Activated CD4-positive, alpha-beta T cell treated with anti-CD3 and anti-CD28 coated beads, Interleukin-2, amount 10 ng/mL, durations not matched to agents 24 days and 14 days (primary cell): ENCODE results near the gene XXYLT1. TPM values are rescaled to one million over a fixed set of nuclear protein-coding genes. Genes with fewer than 3 reads are reported as not detected.

ENCODE experiments used
- DNase-seq: peaks from one replicate; pipeline ENCODE4 v3.0.0; 2022
- H3K27ac Mint-ChIP-seq: one replicate; pipeline ENCODE4 v1.8.0; 2022; ENCODE audit warnings: mild to moderate bottlenecking, mixed read lengths
- H3K27me3 Mint-ChIP-seq: one replicate; pipeline ENCODE4 v1.8.0; 2022; ENCODE audit warnings: mixed read lengths
- H3K36me3 Mint-ChIP-seq: one replicate; pipeline ENCODE4 v1.8.0; 2022; ENCODE audit warnings: low read depth, mild to moderate bottlenecking, mixed read lengths
- H3K4me1 Mint-ChIP-seq: one replicate; pipeline ENCODE4 v1.8.0; 2021; ENCODE audit warnings: mixed read lengths
- H3K4me3 Mint-ChIP-seq: one replicate; pipeline ENCODE4 v1.8.0; 2022; ENCODE audit warnings: mild to moderate bottlenecking, moderate library complexity, mixed read lengths
- H3K9me3 Mint-ChIP-seq: one replicate; pipeline ENCODE4 v1.8.0; 2021; ENCODE audit warnings: mixed read lengths
- intact Hi-C: fragments of 100-400 bp; cut with micrococcal nuclease; formaldehyde crosslinking; loops from one replicate; pipeline ENCODE4 v1.15.1; 2023
- total RNA-seq: library from RNA; stranded (reverse); gene quantifications from 2 replicates; pipeline ENCODE4 v1.2.3, GENCODE V29; 2022

XXYLT1 gene
- total RNA-seq, 1 donor from 2014 or later: 17.4 TPM

DNA sequence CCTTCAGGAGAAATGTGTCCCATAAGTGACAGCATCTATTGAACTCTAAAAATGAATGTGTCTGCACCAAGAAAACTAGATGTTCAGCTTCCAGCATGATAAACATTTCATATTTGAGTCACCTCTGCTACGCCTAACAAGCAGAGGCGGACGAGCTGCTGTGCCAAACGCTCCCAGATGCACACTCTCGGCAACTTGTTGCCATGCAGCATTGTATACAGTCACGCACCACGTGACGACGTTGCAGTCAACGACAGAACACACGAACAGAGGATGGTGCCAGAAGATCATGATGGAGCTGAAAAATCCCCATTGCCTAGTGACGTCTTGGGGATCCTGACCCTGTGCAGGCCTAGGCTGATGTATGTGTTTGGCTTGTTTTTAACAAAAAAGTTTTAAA is 137.5 kb downstream of the XXYLT1 start:
- H3K27ac Mint-ChIP-seq: no peak overlapping the region
- no peak overlapping the region for H3K4me3 Mint-ChIP-seq
- peaks cover 17% of the 10 kb centered on the region for H3K4me1 Mint-ChIP-seq
- H3K27me3 Mint-ChIP-seq: no peaks in the 10 kb centered on the region
- peaks cover 2% of the 10 kb centered on the region for H3K36me3 Mint-ChIP-seq
- intact Hi-C loops: no loop called here
- no peaks in the 10 kb centered on the region for H3K9me3 Mint-ChIP-seq
- no peak for DNase-seq

GRCh38 chr3:195133013-195133412 is 137.9 kb downstream of the XXYLT1 start:
- H3K4me1 Mint-ChIP-seq: peaks cover 22% of the 10 kb centered on the region
- DNase-seq: no peak
- H3K27ac Mint-ChIP-seq: no peak overlapping the region
- no peak overlapping the region for H3K4me3 Mint-ChIP-seq
- H3K9me3 Mint-ChIP-seq: no peaks in the 10 kb centered on the region
- no peaks in the 10 kb centered on the region for H3K27me3 Mint-ChIP-seq
- intact Hi-C loops: no loop called here
- H3K36me3 Mint-ChIP-seq: peaks cover 2% of the 10 kb centered on the region

DNA sequence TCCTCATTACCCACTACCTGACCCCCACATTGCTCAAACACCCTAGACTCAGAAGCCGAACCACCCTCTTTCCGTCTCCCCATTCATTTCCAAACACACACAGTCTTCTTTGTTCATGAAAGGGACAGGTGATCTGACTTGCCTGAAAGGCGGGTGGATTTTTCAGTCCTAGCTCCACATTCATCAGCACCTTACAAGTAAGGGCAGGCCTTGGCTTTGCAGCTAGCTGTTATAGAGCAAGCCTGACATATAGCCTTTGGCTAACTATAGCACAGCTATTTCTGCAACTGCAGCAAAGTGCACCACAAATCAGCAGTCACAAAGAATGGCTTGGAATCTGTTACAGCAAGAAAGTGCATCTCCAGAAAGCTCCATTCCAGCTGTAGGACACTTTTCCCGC is 139.8 kb downstream of the XXYLT1 start:
- Mint-ChIP-seq H3K36me3 (peaks cover 2% of the 10 kb centered on the region), H3K4me1 (peaks cover 22% of the 10 kb centered on the region), H3K27me3 (no peaks in the 10 kb centered on the region), H3K4me3 (no peak overlapping the region), H3K27ac (no peak overlapping the region), H3K9me3 (no peaks in the 10 kb centered on the region)
- intact Hi-C loops: no loop called here
- no peak for DNase-seq

GRCh38 chr3:195129644-195130492 is 141.1 kb downstream of the XXYLT1 start:
- H3K27me3 Mint-ChIP-seq: no peaks in the 10 kb centered on the region
- intact Hi-C loops: loop anchor here (2.0 kb wide), 3 partner anchors 17 to 131 kb away; no protein-coding TSS in a partner anchor
- H3K4me1 Mint-ChIP-seq: peaks cover 22% of the 10 kb centered on the region
- peak; percentile 64 for DNase-seq
- no peaks in the 10 kb centered on the region for H3K9me3 Mint-ChIP-seq
- peak overlapping the region; percentile 61 for H3K4me3 Mint-ChIP-seq
- H3K36me3 Mint-ChIP-seq: peaks cover 2% of the 10 kb centered on the region
- peak overlapping the region; percentile 89 for H3K27ac Mint-ChIP-seq

GRCh38 chr3:195129072-195129643 is 141.8 kb downstream of the XXYLT1 start:
- Mint-ChIP-seq H3K4me1 (peaks cover 22% of the 10 kb centered on the region), H3K4me3 (peak overlapping the region; percentile 61), H3K36me3 (peaks cover 2% of the 10 kb centered on the region), H3K27me3 (no peaks in the 10 kb centered on the region), H3K27ac (peak overlapping the region; percentile 89), H3K9me3 (no peaks in the 10 kb centered on the region)
- intact Hi-C loops: loop anchor here (2.0 kb wide), 3 partner anchors 18 to 132 kb away; no protein-coding TSS in a partner anchor
- no peak for DNase-seq

DNA sequence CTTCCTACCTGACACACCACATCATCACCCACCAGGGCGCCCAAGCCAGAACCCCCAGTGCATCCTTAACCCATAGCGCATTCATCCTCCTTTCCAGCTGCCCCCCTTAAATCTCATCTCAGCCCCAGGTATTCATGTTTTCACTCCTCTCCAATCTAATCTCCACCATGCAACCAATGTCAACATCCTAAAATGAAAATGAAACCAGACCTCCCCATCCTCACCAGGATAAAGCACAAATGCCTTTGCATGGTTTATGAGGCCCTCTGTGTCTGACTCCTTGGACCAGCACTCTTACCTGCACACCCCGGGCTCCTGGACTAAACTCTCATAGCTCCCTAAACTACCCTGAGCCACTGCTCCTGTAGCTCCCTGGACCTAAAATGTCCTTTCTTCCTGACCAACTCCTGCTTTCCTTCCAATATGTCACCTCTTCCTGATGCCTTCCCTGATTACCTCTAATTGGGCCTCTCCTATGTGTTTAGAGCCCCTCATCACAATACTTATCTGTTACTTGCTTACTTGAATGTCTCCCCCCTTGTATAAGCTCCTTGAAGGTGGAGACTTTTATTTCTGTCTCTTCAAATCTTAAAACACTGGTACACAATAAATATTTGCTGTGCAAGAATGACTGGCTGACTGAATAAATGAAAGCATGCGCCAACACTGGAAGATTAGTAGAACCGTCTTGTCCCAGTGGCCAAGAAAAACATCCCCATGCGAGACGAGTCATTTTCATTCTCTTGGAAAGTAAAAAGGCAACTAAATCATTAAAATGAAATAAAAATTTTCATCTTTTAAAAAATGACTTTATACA is 142.5 kb downstream of the XXYLT1 start:
- peaks cover 2% of the 10 kb centered on the region for H3K36me3 Mint-ChIP-seq
- peak; percentile 67 for DNase-seq
- intact Hi-C loops: loop anchor here (2.0 kb wide), 3 partner anchors 18 to 132 kb away; no protein-coding TSS in a partner anchor
- H3K9me3 Mint-ChIP-seq: no peaks in the 10 kb centered on the region
- H3K27me3 Mint-ChIP-seq: no peaks in the 10 kb centered on the region
- H3K4me3 Mint-ChIP-seq: peak overlapping the region; percentile 1
- H3K27ac Mint-ChIP-seq: peak overlapping the region; percentile 27
- peaks cover 22% of the 10 kb centered on the region for H3K4me1 Mint-ChIP-seq

DNA sequence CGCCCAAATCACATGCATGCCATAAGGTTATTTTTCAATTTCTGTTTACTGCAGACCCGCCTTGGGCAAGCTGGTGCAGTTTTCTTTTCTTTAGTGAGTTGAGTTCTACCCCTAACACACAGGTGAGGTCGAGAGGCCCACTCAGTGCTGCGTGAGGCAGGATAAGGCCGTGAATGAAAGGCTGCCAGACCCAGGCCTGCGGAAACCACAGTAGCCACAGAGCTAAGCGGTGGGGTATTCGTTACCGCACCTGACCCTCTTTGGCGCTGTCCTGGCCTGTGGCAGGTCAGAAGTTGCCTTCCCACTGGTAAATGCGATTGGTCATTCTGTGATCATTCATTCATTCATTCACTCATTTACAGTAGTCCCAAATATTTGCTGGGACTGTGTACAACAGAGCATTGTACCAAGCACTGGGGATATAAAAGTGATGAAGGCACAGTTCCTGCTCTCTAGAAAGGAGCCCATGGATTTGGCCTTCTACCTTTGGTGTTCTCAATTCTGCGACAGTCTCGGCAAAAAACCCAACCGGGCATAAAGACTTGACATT is 144.8 kb downstream of the XXYLT1 start:
- intact Hi-C loops: no loop called here
- no peak for DNase-seq
- Mint-ChIP-seq H3K27ac (no peak overlapping the region), H3K27me3 (no peaks in the 10 kb centered on the region), H3K9me3 (no peaks in the 10 kb centered on the region), H3K36me3 (peaks cover 2% of the 10 kb centered on the region), H3K4me3 (no peak overlapping the region), H3K4me1 (peaks cover 22% of the 10 kb centered on the region)

GRCh38 chr3:195125646-195126045 is 145.3 kb downstream of the XXYLT1 start:
- H3K9me3 Mint-ChIP-seq: no peaks in the 10 kb centered on the region
- H3K4me1 Mint-ChIP-seq: peaks cover 22% of the 10 kb centered on the region
- no peak for DNase-seq
- H3K36me3 Mint-ChIP-seq: peaks cover 2% of the 10 kb centered on the region
- no peaks in the 10 kb centered on the region for H3K27me3 Mint-ChIP-seq
- no peak overlapping the region for H3K27ac Mint-ChIP-seq
- no peak overlapping the region for H3K4me3 Mint-ChIP-seq
- intact Hi-C loops: no loop called here

- H3K9me3 Mint-ChIP-seq: no peaks in the 10 kb centered on the region
- H3K4me1 Mint-ChIP-seq: peaks cover 13% of the 10 kb centered on the region
- H3K27ac Mint-ChIP-seq: no peak overlapping the region
- no peak for DNase-seq
- H3K4me3 Mint-ChIP-seq: no peak overlapping the region
- intact Hi-C loops: no loop called here
- no peaks in the 10 kb centered on the region for H3K27me3 Mint-ChIP-seq
- H3K36me3 Mint-ChIP-seq: peaks cover 2% of the 10 kb centered on the region
Observed at GRCh38 chr3:195124378-195124992, 146.5 kb downstream of the XXYLT1 start.

GRCh38 chr3:195123281-195123691 is 147.7 kb downstream of the XXYLT1 start:
- Mint-ChIP-seq H3K27ac (no peak overlapping the region), H3K9me3 (no peaks in the 10 kb centered on the region), H3K36me3 (no peaks in the 10 kb centered on the region), H3K4me3 (no peak overlapping the region), H3K27me3 (no peaks in the 10 kb centered on the region), H3K4me1 (peaks cover 3% of the 10 kb centered on the region)
- intact Hi-C loops: no loop called here
- DNase-seq: no peak

GRCh38 chr3:195122261-195122660 is 148.7 kb downstream of the XXYLT1 start:
- H3K4me1 Mint-ChIP-seq: peaks cover 2% of the 10 kb centered on the region
- H3K9me3 Mint-ChIP-seq: no peaks in the 10 kb centered on the region
- H3K27me3 Mint-ChIP-seq: no peaks in the 10 kb centered on the region
- no peaks in the 10 kb centered on the region for H3K36me3 Mint-ChIP-seq
- H3K4me3 Mint-ChIP-seq: no peak overlapping the region
- peak overlapping the region; percentile 25 for H3K27ac Mint-ChIP-seq
- no peak for DNase-seq
- intact Hi-C loops: no loop called here

DNA sequence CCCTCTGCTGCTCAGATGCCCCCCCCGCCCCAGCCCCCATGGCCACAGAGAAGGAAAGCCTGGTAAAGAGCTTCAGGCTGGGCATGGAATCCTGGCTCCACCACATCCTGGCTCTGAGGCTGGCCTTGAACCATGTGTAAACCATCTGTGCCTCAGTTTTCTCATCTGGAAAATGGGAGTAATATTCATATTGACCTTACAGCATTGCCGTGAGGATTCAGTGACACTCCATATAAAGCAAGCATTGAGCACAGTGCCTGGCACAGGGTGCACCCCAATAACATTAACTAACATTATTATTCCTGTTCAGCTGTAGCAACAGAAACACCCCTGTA is 150.7 kb downstream of the XXYLT1 start:
- H3K4me1 Mint-ChIP-seq: peaks cover 2% of the 10 kb centered on the region
- H3K9me3 Mint-ChIP-seq: no peaks in the 10 kb centered on the region
- no peak overlapping the region for H3K27ac Mint-ChIP-seq
- no peaks in the 10 kb centered on the region for H3K36me3 Mint-ChIP-seq
- no peak overlapping the region for H3K4me3 Mint-ChIP-seq
- DNase-seq: no peak
- H3K27me3 Mint-ChIP-seq: no peaks in the 10 kb centered on the region
- intact Hi-C loops: no loop called here

- DNase-seq: no peak
- intact Hi-C loops: no loop called here
- Mint-ChIP-seq H3K4me1 (peaks cover 2% of the 10 kb centered on the region), H3K36me3 (no peaks in the 10 kb centered on the region), H3K27ac (no peak overlapping the region), H3K27me3 (no peaks in the 10 kb centered on the region), H3K9me3 (no peaks in the 10 kb centered on the region), H3K4me3 (no peak overlapping the region)
Observed at GRCh38 chr3:195119461-195120266, 151.3 kb downstream of the XXYLT1 start.
